Activated CD4-positive, alpha-beta memory T cell treated with anti-CD3 and anti-CD28 coated beads for 36 hours (primary cell): ENCODE measurements around the gene HTRA2. TPM values are rescaled to one million over a fixed set of nuclear protein-coding genes. Genes with fewer than 3 reads are reported as not detected.

Experiments
- CTCF ChIA-PET: fragments of 350-600 bp; sonication (Branson Sonifier 250); formaldehyde crosslinking; loops from one replicate; lab custom pipeline; 2021; ENCODE audit warnings: antibody characterized with exemption, inconsistent platforms; lab: Charles Lee
- POLR2A ChIA-PET: fragments of 350-600 bp; sonication (Branson Sonifier 250); formaldehyde crosslinking; loops from one replicate; lab custom pipeline; 2021; ENCODE audit warnings: antibody characterized with exemption; lab: Charles Lee
- DNase-seq: peaks from one replicate; pipeline ENCODE4 v3.0.0-alpha.2; 2020
- H3K27ac Mint-ChIP-seq: one replicate; pipeline ENCODE4 v1.8.0; 2021; ENCODE audit warnings: mixed read lengths
- H3K27me3 Mint-ChIP-seq: one replicate; pipeline ENCODE4 v1.8.0; 2021; ENCODE audit warnings: mixed read lengths
- H3K36me3 Mint-ChIP-seq: one replicate; pipeline ENCODE4 v1.8.0; 2021; ENCODE audit warnings: mixed read lengths
- H3K4me1 Mint-ChIP-seq: one replicate; pipeline ENCODE4 v1.8.0; 2021; ENCODE audit warnings: low read depth, mixed read lengths
- H3K4me3 Mint-ChIP-seq: one replicate; pipeline ENCODE4 v1.8.0; 2021; ENCODE audit warnings: mild to moderate bottlenecking, mixed read lengths
- H3K9me3 Mint-ChIP-seq: one replicate; pipeline ENCODE4 v1.8.0; 2021; ENCODE audit warnings: mixed read lengths
- intact Hi-C: fragments of 100-400 bp; cut with micrococcal nuclease; formaldehyde crosslinking; loops from one replicate; pipeline ENCODE4 v1.15.1; 2023
- total RNA-seq, 2 experiments: library from RNA; stranded (reverse); gene quantifications; one replicate each; pipeline ENCODE4 v1.2.3, GENCODE V29; 2021

Gene HTRA2
- total RNA-seq, 2 experiments from 2014 or later = 70.6 to 72.3 TPM

DNA sequence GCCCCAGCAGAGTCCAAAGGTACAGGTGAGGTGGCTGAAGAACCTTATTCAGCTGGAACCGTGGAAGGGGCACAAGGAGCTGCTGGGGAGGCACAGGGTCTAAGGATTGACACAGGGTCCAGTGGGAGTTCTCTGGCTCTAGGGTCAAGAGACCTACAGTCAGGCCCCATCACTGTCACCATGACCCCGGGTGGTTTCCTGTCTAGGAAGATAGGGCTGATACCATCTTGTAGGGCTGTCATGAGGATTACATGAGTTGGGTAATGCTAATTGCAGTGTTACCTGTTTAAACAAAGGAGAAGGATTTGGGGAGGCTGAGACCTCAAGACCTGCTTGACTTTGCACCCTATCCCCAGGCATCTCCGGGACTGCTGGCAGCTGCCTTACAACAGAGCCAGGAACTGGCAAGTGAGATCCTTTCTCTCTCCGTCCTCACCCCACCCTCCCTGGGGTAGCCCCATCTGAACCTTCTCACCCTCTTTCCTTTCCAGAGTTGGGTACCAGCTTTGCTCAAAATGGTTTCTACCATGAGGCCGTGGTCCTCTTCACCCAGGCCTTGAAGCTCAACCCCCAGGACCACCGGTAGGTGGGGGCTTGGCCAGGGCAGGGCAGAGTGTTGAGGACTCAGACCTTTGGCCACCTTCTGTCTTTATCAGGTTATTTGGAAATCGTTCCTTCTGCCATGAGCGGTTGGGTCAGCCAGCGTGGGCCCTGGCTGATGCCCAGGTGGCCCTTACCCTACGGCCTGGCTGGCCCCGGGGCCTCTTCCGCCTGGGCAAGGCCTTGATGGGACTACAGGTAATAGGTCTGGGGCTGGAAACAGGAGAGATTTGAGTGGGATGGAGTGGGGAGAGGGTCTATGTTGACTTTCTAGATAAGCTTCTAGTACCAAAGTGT lies 37.8 kb upstream of the HTRA2 start:
- ChIA-PET CTCF (no interaction called here), POLR2A (interaction anchor here (1.4 kb wide), 1 partner anchor 10 kb away, joined by 3 read pairs; no protein-coding TSS in a partner anchor)
- Mint-ChIP-seq H3K27ac (no peak overlapping the region), H3K27me3 (no peaks in the 10 kb centered on the region), H3K36me3 (peaks cover 21% of the 10 kb centered on the region), H3K4me3 (no peak overlapping the region), H3K9me3 (no peaks in the 10 kb centered on the region), H3K4me1 (no peaks in the 10 kb centered on the region)
- intact Hi-C loops = no loop called here
- no peak for DNase-seq

DNA sequence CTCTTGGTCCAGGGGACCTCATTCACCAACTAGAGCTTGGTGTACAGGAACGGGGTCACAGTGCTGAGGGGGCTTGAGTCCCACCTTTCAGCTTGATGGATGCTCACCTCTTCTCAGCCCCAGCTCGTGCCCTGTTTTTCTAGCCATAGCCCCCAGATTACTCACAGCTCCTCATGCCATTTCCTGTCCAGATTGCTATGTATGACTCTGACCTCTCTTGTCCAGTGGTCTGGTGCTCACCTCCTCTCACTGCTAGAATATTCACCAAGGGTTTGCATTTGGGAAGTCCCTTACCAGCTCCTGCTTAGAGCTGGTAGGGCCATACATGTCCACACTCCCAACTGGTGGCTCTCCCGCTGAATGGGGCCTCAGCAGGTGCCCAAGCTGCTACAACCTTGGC lies 36.2 kb upstream of the HTRA2 start:
- Mint-ChIP-seq H3K4me1 (peaks cover 11% of the 10 kb centered on the region), H3K9me3 (no peaks in the 10 kb centered on the region), H3K36me3 (peaks cover 20% of the 10 kb centered on the region), H3K27ac (no peak overlapping the region), H3K4me3 (no peak overlapping the region), H3K27me3 (peaks cover 7% of the 10 kb centered on the region)
- intact Hi-C loops = no loop called here
- ChIA-PET CTCF (interaction anchor here (0.6 to 1.4 kb wide), 3 partner anchors 10 to 13 kb away, joined by 3 to 6 read pairs (median 4); partner anchors contain the start of genes CCDC142 and TTC31), POLR2A (interaction anchor here (1.1 kb wide), 1 partner anchor 21 kb away, joined by 3 read pairs; no protein-coding TSS in a partner anchor)
- DNase-seq = no peak

DNA sequence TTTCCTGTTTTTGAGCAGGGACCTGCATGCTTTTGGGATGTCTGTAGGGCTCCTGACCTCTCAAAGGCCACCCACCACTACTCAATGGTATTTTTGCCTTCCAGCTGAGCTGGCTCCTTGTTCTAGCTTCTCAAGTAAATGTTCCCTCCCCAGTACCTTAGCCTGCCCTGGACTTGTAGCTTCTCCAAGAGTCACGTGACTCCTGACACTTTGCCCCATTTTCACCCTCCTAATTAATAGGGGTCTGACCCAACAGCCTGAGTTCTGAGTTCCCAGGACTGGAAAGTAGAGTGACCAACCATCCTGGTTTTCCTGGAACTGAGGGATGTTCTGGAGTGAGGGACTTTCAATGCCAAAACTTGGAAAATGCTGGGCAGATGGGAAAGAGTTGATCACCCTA lies 34.3 kb upstream of the HTRA2 start:
- peaks cover 23% of the 10 kb centered on the region for H3K27me3 Mint-ChIP-seq
- H3K27ac Mint-ChIP-seq = no peak overlapping the region
- intact Hi-C loops = loop anchor here (5.0 kb wide), 1 partner anchor 37 kb away; no protein-coding TSS in a partner anchor
- POLR2A ChIA-PET = no interaction called here
- H3K4me1 Mint-ChIP-seq = peaks cover 17% of the 10 kb centered on the region
- no peak overlapping the region for H3K4me3 Mint-ChIP-seq
- CTCF ChIA-PET = interaction anchor here (0.7 kb wide), 1 partner anchor 49 kb away, joined by 3 read pairs; no protein-coding TSS in a partner anchor
- DNase-seq = no peak
- H3K36me3 Mint-ChIP-seq = peaks cover 15% of the 10 kb centered on the region
- no peaks in the 10 kb centered on the region for H3K9me3 Mint-ChIP-seq

DNA sequence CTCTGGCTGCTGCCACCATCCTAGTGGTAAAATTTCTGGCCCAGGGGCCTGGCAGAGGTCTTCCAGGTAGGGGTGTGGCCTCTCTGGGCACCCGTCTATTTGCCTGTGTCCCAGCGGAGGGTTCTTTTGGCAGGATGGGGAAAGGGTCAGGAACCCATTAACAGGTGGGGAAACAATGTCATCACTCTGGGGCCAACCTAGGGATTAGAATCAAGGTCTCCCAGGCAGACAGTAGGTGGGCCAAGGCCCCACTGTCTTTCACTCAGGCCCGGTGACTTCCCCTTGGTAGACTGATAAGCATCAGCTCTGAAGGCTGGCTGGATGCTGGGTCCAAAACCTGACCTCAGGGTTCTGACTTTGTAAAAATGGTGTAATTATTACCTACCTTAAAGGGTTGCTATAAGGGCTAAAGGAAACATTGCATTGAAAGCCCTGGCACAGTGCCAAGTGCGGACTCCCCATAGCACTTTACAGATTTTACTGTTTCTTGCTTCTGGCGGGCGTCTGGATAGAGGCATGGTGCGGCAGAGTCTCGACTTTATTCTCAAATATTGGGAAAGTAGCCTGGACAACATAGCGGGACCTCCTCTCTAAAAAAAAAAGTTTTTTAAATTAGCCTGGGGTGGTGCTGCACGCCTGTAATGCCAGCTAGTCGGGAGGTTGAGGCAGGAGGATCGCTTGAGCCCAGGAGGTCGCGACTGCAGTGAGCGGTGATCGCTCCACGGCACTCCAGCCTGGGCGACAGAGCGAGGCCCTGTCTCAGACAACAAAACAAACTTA lies 32.5 kb upstream of the HTRA2 start:
- ChIA-PET CTCF (interaction anchor here (0.9 to 1.5 kb wide), 2 partner anchors 15 to 78 kb away, joined by 3 to 7 read pairs; partner anchors contain the start of genes CCDC142 and TTC31), POLR2A (interaction anchor here (1.0 to 1.8 kb wide), 4 partner anchors 10 to 32 kb away, joined by 3 to 6 read pairs (median 5); partner anchors contain the start of genes AUP1, CCDC142, HTRA2 and PCGF1)
- DNase-seq = no peak
- Mint-ChIP-seq H3K4me1 (peaks cover 21% of the 10 kb centered on the region), H3K27me3 (peaks cover 39% of the 10 kb centered on the region), H3K27ac (no peak overlapping the region), H3K4me3 (peak overlapping the region; percentile 75), H3K9me3 (no peaks in the 10 kb centered on the region), H3K36me3 (peaks cover 7% of the 10 kb centered on the region)
- intact Hi-C loops = loop anchor here (5.0 kb wide), 1 partner anchor 35 kb away; no protein-coding TSS in a partner anchor

DNA sequence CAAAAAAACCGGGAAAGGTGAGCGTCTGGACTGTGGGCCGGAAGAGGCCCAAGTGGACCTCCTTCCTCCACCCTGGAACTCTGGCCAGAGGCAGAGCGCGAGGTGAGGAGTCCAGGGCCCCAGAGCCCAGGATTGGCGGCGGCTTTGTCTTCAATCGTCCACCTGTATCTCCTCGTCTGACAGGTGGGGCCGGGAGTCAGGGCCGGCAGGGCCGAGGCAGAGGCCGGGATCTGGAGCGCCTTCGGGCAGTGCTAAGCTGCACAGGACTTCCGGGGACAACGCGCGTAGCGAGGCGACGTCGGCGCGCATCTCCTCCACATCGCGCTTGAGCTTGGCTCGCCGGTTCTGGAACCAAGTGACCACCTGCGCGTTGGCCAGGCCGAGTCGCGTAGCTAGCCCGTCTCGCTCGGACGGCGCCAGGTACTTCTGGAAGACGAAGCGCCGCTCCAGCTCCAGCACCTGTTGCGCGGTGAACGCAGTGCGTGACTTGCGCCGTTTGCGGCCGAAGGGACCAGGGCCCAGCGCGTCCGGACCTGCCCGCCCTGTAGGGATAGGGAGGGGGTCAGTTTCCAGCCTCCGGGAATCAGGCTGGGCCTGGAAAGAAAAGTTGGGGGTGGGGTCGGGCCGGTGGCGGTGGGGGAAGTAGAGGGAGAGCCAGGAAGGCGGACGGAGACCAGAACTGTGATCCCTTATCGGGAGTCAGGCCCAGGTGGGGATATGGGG lies 31.8 kb upstream of the HTRA2 start:
- intact Hi-C loops = loop anchor here (1.0 to 5.0 kb wide), 3 partner anchors 15 to 34 kb away; partner anchors contain the start of gene TTC31
- POLR2A ChIA-PET = interaction anchor here (1.0 to 1.8 kb wide), 4 partner anchors 9 to 31 kb away, joined by 3 to 6 read pairs (median 5); partner anchors contain the start of genes AUP1, CCDC142, HTRA2 and PCGF1
- Mint-ChIP-seq H3K27me3 (peaks cover 45% of the 10 kb centered on the region), H3K4me3 (peak overlapping the region; percentile 75), H3K27ac (peak overlapping the region; percentile 20), H3K4me1 (peaks cover 28% of the 10 kb centered on the region), H3K36me3 (peaks cover 3% of the 10 kb centered on the region), H3K9me3 (no peaks in the 10 kb centered on the region)
- CTCF ChIA-PET = interaction anchor here (0.9 to 1.7 kb wide), 3 partner anchors 15 to 92 kb away, joined by 3 to 7 read pairs (median 3); partner anchors contain the start of genes CCDC142 and TTC31
- peak; percentile 42 for DNase-seq

DNA sequence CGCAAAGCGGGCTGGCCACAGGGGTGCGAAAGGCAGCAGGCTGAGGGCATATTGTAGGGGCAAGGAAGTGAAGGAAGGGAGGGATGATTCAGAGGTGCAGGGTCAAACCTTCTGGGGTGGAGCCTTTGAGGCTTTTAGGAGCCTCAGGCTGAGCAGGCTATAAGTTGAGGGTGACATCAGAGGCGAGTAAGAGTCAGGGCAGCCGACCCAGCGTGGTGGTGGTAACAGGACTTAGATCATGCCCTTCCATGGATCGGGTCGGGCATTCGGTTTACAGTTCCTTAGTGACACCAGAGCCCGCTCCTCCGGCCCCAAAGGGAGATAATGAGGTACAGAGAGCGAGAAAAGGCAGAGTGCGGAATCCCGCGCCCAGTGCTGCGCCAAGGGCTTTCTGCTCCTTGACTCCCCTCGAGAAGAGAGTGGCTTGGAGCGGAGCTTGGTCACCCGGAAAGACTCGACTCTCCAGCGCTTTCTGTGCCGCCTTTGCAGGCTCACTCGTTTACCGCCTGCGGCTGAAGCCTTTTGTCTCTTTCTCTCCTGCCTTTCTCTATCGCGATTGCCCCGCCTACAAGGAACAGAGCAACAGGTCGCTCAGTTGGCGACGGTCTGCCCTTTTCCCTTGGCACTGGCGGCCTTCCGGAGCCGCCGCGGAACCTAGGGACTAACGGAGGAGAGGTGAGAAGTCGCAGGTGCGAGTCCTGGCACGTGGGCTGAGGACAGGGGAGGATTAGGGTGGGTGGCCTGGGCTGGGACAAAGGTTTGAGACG lies 31.1 kb upstream of the HTRA2 start:
- Mint-ChIP-seq H3K27ac (peak overlapping the region; percentile 20), H3K36me3 (peaks cover under 1% of the 10 kb centered on the region), H3K4me1 (peaks cover 35% of the 10 kb centered on the region), H3K4me3 (peak overlapping the region; percentile 75), H3K9me3 (no peaks in the 10 kb centered on the region), H3K27me3 (peaks cover 51% of the 10 kb centered on the region)
- ChIA-PET POLR2A (interaction anchor here (1.0 to 1.3 kb wide), 3 partner anchors 15 to 31 kb away, joined by 3 to 5 read pairs (median 5); partner anchors contain the start of genes AUP1, CCDC142, HTRA2 and TTC31), CTCF (interaction anchor here (0.9 to 1.7 kb wide), 3 partner anchors 16 to 91 kb away, joined by 3 to 7 read pairs (median 3); partner anchors contain the start of genes CCDC142 and TTC31)
- DNase-seq = peak; percentile 58
- intact Hi-C loops = loop anchor here (1.0 to 5.0 kb wide), 3 partner anchors 15 to 34 kb away; partner anchors contain the start of gene TTC31

DNA sequence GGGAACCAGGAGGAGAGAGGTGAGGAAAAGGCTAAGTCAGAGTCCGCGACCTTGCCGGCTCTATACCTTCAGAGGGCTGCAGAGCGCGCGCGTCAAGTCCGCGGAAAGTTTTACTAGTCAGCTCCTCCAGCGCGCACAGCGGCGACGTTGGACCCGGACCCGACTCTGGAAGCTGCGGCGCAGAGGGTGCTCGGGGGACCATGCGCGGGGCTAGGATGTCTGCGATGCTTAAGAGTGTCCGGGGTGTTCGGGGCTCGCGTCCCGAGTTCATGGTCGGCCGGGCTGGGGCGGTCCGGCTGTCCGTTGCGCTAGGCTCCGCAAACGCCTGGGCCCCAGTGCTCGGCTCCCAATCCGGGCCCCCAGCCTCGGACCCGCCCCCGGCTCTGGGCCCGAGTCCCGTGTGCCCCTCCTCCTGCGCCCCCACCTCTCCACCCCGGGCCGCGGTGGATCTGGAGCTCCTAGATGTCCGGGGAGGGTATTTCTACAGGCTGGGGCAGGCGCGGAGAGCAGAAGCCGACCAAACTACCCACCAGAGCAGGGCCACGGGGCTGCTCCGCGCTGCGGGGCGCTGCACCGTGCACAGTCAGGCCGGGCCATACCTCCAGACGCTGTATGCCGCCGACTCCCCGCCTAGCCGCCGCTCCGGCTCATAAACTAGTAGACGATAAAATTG lies 30.3 kb upstream of the HTRA2 start, which contains the start of gene LBX2:
Gene LBX2, minus strand, starts transcription at position 337 of the 673 bp plus-strand sequence. Its CDS starts 66 bp downstream, at position 271.
- intact Hi-C loops = loop anchor here (5.0 kb wide), 1 partner anchor 33 kb away; no protein-coding TSS in a partner anchor
- CTCF ChIA-PET = interaction anchor here (0.8 to 1.7 kb wide), 3 partner anchors 16 to 90 kb away, joined by 3 to 4 read pairs (median 3); partner anchors contain the start of genes CCDC142 and TTC31
- peaks cover 58% of the 10 kb centered on the region for H3K27me3 Mint-ChIP-seq
- no peaks in the 10 kb centered on the region for H3K9me3 Mint-ChIP-seq
- H3K36me3 Mint-ChIP-seq = peaks cover 6% of the 10 kb centered on the region
- H3K27ac Mint-ChIP-seq = no peak within 1 kb of the TSS
- H3K4me3 Mint-ChIP-seq = peak within 1 kb of the TSS; percentile 75
- DNase-seq = peak; percentile 49
- peaks cover 41% of the 10 kb centered on the region for H3K4me1 Mint-ChIP-seq
- POLR2A ChIA-PET = interaction anchor here (1.1 to 1.4 kb wide), 2 partner anchors 17 to 40 kb away, joined by 3 read pairs; partner anchors contain the start of gene CCDC142

DNA sequence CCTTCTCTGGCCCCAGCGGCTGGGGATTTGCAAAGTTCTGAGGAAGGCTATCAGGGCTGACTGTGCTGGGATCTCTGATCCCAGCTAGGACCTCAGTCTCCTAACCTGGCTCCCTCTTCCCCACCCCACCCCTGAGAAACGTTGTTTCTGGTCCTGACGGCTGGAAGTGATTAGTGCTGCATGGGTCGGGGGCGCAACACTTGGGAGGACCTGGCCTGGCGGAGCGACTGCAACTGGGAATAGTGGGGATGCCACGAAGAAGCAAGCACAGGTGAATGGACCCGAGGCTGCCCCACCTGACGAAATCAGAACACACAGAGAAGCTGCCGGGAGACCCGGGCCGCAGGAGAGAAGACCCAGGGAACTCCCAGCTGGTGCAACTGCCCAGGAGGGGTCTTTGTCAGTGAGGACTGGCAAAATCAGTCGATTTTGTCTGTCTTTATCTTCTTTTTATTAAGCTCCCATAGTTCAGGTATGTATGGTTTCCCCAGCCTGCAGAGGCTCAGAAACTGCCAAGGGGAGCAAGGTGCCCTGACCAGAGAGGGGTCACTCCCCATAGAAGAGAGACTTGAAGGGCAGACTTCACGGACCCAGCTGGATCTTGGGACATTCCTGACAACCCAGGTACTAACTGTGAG lies 29.7 kb upstream of the HTRA2 start:
- peaks cover 13% of the 10 kb centered on the region for H3K36me3 Mint-ChIP-seq
- H3K27me3 Mint-ChIP-seq = peaks cover 63% of the 10 kb centered on the region
- intact Hi-C loops = loop anchor here (5.0 kb wide), 1 partner anchor 32 kb away; no protein-coding TSS in a partner anchor
- H3K9me3 Mint-ChIP-seq = no peaks in the 10 kb centered on the region
- CTCF ChIA-PET = interaction anchor here (0.8 to 2.0 kb wide), 3 partner anchors 17 to 87 kb away, joined by 3 to 9 read pairs (median 4); partner anchors contain the start of genes CCDC142 and TTC31
- peaks cover 46% of the 10 kb centered on the region for H3K4me1 Mint-ChIP-seq
- POLR2A ChIA-PET = interaction anchor here (1.1 to 1.4 kb wide), 3 partner anchors 16 to 40 kb away, joined by 3 to 4 read pairs (median 3); partner anchors contain the start of gene CCDC142
- no peak overlapping the region for H3K27ac Mint-ChIP-seq
- H3K4me3 Mint-ChIP-seq = no peak overlapping the region
- no peak for DNase-seq

DNA sequence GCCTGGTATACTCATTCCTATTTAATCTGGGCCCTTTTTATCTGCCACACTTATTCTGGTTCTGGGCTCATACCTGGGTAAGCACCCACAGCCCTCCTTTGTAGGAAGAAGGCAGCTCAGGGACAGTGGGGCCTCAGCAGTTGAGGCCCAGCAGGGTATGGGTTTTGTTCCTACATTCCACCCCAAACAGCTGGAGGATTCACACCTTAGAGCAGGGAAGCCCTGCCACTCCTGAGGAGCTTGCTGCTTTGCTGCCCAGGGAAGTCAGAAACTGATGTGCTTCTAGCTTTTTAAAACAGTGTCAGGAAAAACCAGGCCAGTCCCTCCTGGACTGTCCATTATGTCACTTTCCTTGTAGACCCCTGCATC lies 29.2 kb upstream of the HTRA2 start:
- H3K4me3 Mint-ChIP-seq = no peak overlapping the region
- H3K36me3 Mint-ChIP-seq = peaks cover 18% of the 10 kb centered on the region
- intact Hi-C loops = no loop called here
- DNase-seq = no peak
- H3K27ac Mint-ChIP-seq = no peak overlapping the region
- ChIA-PET POLR2A (interaction anchor here (1.1 to 1.4 kb wide), 3 partner anchors 16 to 41 kb away, joined by 3 to 4 read pairs (median 3); partner anchors contain the start of gene CCDC142), CTCF (interaction anchor here (1.2 to 3.7 kb wide), 3 partner anchors 18 to 87 kb away, joined by 4 to 15 read pairs (median 9); partner anchors contain the start of genes CCDC142 and TTC31)
- no peaks in the 10 kb centered on the region for H3K9me3 Mint-ChIP-seq
- H3K27me3 Mint-ChIP-seq = peaks cover 63% of the 10 kb centered on the region
- H3K4me1 Mint-ChIP-seq = peaks cover 47% of the 10 kb centered on the region
